GM18873 (cell line): ENCODE measurements around the gene ZNF397.
A peak's percentile ranks its signal among the peaks of the same experiment; 100 is the strongest.

Experiments
- ATAC-seq: cut with Tn5 transposase; IDR thresholded peaks from one replicate; pipeline ENCODE4 v1.9.1; 2021; ENCODE audit warnings: mild to moderate bottlenecking, moderate library complexity, moderate number of reproducible peaks; ENCODE audit not compliant: unreplicated experiment, low FRiP score

Gene ZNF397

DNA sequence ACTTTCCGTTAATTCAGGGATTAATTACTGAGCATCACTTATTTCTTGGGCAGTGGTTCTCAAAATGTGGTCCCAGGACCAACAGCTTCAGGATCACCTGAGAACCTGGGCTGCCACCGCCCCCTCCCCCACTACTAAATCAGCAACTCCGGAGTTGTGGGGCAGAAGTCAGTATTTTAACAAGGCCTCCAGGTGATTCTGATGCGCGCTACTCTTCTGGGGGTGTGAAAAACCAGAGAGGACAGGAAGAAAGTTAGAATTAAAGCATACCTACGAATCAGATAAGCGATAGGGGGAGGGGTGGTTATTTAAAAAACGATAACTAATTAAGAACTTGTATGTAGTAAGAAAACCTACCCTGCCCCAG is 48.9 kb downstream of the ZNF397 start:
- ATAC-seq, result peak; percentile 14

GRCh38 chr18:35290094-35290735 is 49.4 kb downstream of the ZNF397 start, which contains the start of gene ZSCAN30:
ZSCAN30 (minus strand) TSS chr18:35290229; CDS start chr18:35264352, 25,877 bp downstream.
- ATAC-seq, result peak; percentile 92

DNA sequence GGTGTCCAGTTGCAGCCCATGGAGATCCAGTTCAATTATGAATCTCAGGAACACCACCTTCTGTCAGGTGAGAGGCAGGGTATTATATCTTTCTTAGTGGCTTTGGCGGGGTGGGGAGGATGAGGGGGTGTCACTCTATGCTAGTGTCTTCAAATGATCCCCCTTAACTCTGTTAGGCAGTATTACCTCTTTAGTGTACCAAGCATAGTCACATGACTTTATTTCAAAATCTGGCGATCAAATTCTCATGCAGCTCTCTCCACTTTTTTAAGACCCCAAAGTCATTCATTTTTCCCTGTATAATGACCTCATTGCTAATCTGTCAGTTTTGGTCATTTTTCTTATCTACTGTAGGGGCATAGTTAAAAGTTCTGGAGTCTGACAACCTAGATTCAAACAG is 50.3 kb downstream of the ZNF397 start:
- no peak for ATAC-seq

DNA sequence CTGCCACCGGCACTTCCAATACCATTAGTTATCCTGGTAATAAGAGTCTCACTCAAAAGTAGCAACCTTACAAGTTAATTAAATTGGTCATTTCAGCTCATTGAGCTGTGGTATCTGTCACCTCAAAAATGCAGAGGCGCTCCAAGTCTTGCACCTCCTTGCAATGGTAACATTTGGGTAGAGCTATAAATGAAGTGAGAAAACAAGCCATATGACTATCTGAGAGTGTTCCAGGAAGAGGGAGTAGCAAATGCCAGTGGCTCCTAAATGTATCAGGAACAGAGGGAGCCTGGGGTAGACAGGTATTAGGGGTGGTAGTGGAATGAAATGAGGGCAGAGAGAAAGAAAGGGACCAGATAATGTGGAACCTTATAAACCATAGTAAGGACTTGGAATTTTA is 55.2 kb downstream of the ZNF397 start:
- no peak for ATAC-seq

- ATAC-seq, result no peak
Observed at GRCh38 chr18:35303610-35304009, 62.8 kb downstream of the ZNF397 start.

DNA sequence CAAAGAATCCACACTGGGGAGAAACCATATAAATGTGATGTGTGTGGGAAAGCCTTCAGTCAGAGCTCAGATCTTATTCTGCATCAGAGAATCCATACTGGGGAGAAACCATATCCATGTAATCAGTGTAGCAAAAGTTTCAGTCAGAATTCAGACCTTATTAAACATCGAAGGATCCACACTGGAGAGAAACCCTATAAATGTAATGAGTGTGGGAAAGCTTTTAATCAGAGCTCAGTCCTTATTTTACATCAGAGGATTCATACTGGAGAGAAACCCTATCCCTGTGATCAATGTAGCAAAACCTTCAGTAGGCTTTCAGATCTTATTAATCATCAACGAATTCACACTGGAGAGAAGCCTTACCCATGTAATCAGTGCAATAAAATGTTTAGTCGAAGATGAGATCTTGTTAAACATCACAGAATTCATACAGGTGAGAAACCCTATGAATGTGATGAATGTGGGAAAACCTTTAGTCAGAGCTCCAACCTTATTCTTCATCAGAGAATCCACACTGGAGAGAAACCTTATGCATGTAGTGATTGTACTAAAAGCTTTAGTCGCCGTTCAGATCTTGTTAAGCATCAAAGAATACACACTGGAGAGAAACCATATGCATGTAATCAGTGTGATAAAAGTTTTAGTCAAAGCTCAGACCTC is 65.9 kb downstream of the ZNF397 start:
- ATAC-seq, result no peak
